ENCODE data around the gene CD58. TPM values are rescaled to one million over a fixed set of nuclear protein-coding genes. Genes with fewer than 3 reads are reported as not detected.

Gene CD58
- total RNA-seq, 2 experiments from 2014 or later, result 11.1 to 12.7 TPM

DNA sequence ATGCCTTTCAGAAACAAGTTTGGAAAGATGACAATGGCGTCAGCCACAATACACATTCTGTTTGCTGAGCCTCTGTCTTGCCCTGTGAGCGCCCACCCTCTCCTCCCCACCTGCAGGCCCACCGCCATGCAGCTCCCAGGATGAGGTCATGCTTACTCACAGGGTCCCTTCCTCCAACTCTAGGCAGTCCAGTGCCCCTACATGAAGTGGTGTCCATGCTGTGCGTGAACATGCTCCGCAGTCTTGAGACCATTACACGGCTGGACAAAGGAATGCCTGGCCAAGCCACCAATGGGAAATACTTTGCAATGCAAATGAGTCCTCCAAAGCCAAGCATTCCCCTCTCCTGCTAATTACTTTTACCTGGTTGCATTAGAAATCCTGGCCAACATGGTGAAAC, 92.2 kb downstream of the CD58 start:
- ChIA-PET POLR2A (no interaction called here), CTCF (interaction anchor here (1.4 to 1.8 kb wide), 2 partner anchors 339 to 340 kb away, joined by 5 to 9 read pairs; no protein-coding TSS in a partner anchor)
- Mint-ChIP-seq H3K36me3 (ENCODE audit: low read depth) (no peaks in the 10 kb centered on the region), H3K9me3 (no peaks in the 10 kb centered on the region), H3K27ac (no peak overlapping the region), H3K4me3 (no peak overlapping the region), H3K4me1 (ENCODE audit: low read depth) (no peaks in the 10 kb centered on the region), H3K27me3 (no peaks in the 10 kb centered on the region)
- DNase-seq (no peak), ATAC-seq (no peak)
- intact Hi-C loops (cut with micrococcal nuclease), result no loop called here
- TF ChIP-seq, protein P1, sequence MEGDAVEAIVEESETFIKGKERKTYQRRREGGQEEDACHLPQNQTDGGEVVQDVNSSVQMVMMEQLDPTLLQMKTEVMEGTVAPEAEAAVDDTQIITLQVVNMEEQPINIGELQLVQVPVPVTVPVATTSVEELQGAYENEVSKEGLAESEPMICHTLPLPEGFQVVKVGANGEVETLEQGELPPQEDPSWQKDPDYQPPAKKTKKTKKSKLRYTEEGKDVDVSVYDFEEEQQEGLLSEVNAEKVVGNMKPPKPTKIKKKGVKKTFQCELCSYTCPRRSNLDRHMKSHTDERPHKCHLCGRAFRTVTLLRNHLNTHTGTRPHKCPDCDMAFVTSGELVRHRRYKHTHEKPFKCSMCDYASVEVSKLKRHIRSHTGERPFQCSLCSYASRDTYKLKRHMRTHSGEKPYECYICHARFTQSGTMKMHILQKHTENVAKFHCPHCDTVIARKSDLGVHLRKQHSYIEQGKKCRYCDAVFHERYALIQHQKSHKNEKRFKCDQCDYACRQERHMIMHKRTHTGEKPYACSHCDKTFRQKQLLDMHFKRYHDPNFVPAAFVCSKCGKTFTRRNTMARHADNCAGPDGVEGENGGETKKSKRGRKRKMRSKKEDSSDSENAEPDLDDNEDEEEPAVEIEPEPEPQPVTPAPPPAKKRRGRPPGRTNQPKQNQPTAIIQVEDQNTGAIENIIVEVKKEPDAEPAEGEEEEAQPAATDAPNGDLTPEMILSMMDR (IDR thresholded peaks at IDR 0.05), result no peak

DNA sequence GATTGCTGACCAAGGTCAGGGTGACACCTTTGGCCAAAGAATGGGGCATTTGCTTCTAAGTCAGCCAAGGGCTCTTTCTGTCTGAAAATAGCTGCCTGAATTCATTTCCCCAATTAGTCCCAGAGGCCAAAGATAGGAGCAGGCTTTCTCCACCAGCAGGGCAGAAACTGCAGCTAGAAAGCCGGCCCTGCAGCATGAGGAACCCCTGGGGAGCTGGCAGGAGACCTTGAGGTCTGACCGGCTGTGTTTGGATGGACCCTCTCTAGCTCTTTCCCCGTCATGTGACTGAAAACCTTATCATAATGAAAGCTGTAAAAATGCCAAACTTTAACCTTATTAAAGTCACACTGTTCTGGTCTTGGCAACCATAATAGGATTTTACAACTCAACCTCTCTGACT, 93.4 kb downstream of the CD58 start:
- Mint-ChIP-seq H3K27me3 (no peaks in the 10 kb centered on the region), H3K9me3 (no peaks in the 10 kb centered on the region), H3K27ac (no peak overlapping the region), H3K4me1 (ENCODE audit: low read depth) (no peaks in the 10 kb centered on the region), H3K4me3 (no peak overlapping the region), H3K36me3 (ENCODE audit: low read depth) (no peaks in the 10 kb centered on the region)
- no peak for DNase-seq
- no peak for ATAC-seq
- ChIA-PET POLR2A (no interaction called here), CTCF (interaction anchor here (0.9 to 1.8 kb wide), 4 partner anchors 8 to 338 kb away, joined by 4 to 9 read pairs (median 6); no protein-coding TSS in a partner anchor)
- intact Hi-C loops (cut with micrococcal nuclease), result no loop called here
- TF ChIP-seq, protein P1 (IDR thresholded peaks at IDR 0.05), result no peak

DNA sequence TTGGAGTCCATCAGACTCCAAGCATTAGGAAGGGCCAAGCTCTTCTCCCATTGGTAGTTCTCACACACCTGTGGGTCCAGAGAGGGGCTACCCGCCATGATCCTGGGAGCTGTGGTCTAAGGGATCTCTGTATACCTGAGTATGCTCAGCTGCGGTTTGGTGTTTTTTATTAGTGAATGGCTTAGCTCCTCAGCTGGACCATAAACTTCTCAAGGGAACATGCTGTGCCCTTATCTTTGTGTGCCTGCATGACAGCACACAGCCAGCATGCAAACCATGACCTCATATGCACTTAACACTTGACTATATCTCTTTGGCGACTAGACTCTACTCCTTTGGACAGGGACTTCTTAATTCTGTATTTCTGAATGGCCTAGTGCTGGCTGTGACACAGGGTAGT, 94.5 kb downstream of the CD58 start:
- Mint-ChIP-seq H3K9me3 (no peaks in the 10 kb centered on the region), H3K27me3 (no peaks in the 10 kb centered on the region), H3K27ac (no peak overlapping the region), H3K4me1 (ENCODE audit: low read depth) (no peaks in the 10 kb centered on the region), H3K36me3 (ENCODE audit: low read depth) (no peaks in the 10 kb centered on the region), H3K4me3 (no peak overlapping the region)
- POLR2A ChIA-PET, result no interaction called here
- intact Hi-C loops (cut with micrococcal nuclease), result no loop called here
- CTCF ChIA-PET, result interaction anchor here (0.9 to 1.4 kb wide), 2 partner anchors 11 to 59 kb away, joined by 3 to 4 read pairs; no protein-coding TSS in a partner anchor
- no peak for DNase-seq
- ATAC-seq, result no peak
- TF ChIP-seq, protein P1 (IDR thresholded peaks at IDR 0.05), result no peak

DNA sequence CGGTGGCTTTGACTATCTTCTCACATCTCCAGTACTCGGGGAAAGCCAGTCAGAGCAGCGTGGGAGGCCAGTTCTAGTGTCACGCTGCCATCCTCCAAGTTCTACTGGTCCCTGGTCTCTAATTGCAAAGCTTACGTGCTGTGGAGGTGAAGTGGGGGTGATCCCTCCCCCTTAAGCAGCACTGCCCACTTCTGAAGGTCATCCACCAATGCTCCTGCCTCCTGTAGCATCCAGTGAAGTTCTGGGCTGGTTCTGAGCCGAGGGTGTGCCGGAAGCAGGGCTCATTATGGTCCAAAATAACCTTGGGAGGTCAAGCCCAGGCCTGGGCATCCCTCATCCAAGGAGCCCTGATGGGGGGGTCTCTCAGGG, 95.0 kb downstream of the CD58 start:
- ChIA-PET CTCF (interaction anchor here (0.9 to 1.7 kb wide), 2 partner anchors 10 to 59 kb away, joined by 3 to 12 read pairs; no protein-coding TSS in a partner anchor), POLR2A (no interaction called here)
- Mint-ChIP-seq H3K27ac (no peak overlapping the region), H3K4me1 (ENCODE audit: low read depth) (no peaks in the 10 kb centered on the region), H3K36me3 (ENCODE audit: low read depth) (no peaks in the 10 kb centered on the region), H3K4me3 (no peak overlapping the region), H3K9me3 (no peaks in the 10 kb centered on the region), H3K27me3 (no peaks in the 10 kb centered on the region)
- TF ChIP-seq, protein P1 (IDR thresholded peaks at IDR 0.05), result no peak
- no peak for ATAC-seq
- DNase-seq, result no peak
- intact Hi-C loops (cut with micrococcal nuclease), result no loop called here

DNA sequence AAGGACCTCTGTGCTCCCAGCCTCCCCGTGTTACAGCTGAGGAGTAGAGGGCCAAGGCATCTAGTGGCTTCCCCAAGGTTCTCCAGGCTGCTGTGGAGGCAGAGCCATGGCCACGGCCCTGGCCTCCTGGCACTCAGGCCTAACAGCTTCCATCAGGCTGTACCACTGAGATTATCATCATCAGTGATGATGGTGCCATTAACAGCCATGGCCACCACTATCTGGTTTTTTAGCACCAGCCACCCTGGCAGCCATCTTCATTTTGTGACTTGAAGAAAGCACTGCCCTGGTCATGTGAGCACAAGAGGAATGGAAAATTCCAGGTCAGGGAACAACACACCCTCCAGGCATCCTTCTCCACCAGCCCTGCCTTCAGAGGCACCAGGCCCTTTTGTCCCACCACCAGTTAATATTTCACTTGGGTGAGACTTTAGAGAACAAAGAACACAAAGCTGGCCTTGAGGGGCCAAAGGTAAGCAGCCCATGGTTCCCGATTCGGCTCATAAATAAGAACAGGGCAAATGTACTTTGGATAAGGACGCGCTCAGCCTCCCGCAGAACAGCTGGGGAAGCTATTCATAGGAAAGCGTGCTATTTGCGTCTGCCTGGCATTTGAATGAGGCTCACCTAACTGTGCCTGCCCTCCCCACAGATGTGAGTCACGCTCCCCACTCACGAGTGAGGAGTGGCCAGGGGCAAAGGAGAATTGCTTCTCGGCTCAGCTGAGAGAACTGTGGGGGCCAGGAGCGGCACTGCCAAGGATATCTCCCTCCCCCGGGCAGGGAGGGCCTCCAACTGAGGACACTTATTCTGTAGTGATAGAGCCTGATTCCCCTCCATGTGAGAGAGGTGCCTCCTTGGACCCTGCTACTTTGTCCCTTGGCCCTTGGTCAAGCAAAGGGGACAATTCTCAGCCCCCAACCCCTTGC, 95.6 kb downstream of the CD58 start:
- no peak overlapping the region for H3K4me3 Mint-ChIP-seq
- CTCF ChIA-PET, result interaction anchor here (0.9 to 2.1 kb wide), 4 partner anchors 8 to 330 kb away, joined by 3 to 12 read pairs (median 4); no protein-coding TSS in a partner anchor
- H3K4me1 Mint-ChIP-seq (ENCODE audit: low read depth), result no peaks in the 10 kb centered on the region
- H3K27me3 Mint-ChIP-seq, result no peaks in the 10 kb centered on the region
- ATAC-seq, result no peak
- TF ChIP-seq, protein P1 (IDR thresholded peaks at IDR 0.05), result no peak
- no peak for DNase-seq
- POLR2A ChIA-PET, result no interaction called here
- H3K27ac Mint-ChIP-seq, result no peak overlapping the region
- intact Hi-C loops (cut with micrococcal nuclease), result no loop called here
- no peaks in the 10 kb centered on the region for H3K9me3 Mint-ChIP-seq
- no peaks in the 10 kb centered on the region for H3K36me3 Mint-ChIP-seq (ENCODE audit: low read depth)
